GM21576 (cell line): ENCODE measurements around the gene DOK3.
A peak's percentile ranks its signal among the peaks of the same experiment; 100 is the strongest.
"Not testable (repeated sequence)": the region's sequence is repeated elsewhere in the genome, so short reads cannot be mapped to it uniquely, and the experiment has no call there.

Experiments used
- ATAC-seq: cut with Tn5 transposase; IDR thresholded peaks from one replicate; pipeline ENCODE4 v1.9.1; 2021; ENCODE audit warnings: mild to moderate bottlenecking, moderate library complexity; ENCODE audit not compliant: unreplicated experiment

DOK3 gene

GRCh38 chr5:177535125-177535524, 25.5 kb upstream of the DOK3 start:
- no peak for ATAC-seq

- not testable (repeated sequence) for ATAC-seq
Measured at GRCh38 chr5:177534433-177534832, 24.8 kb upstream of the DOK3 start.

GRCh38 chr5:177531209-177531940, 21.7 kb upstream of the DOK3 start:
- no peak for ATAC-seq

- ATAC-seq = no peak
Measured at GRCh38 chr5:177530638-177531037, 21.0 kb upstream of the DOK3 start.

- no peak for ATAC-seq
Measured at GRCh38 chr5:177529247-177530203, 19.9 kb upstream of the DOK3 start.

GRCh38 chr5:177528631-177529030, 19.0 kb upstream of the DOK3 start:
- no peak for ATAC-seq

GRCh38 chr5:177527595-177527994, 18.0 kb upstream of the DOK3 start:
- no peak for ATAC-seq

GRCh38 chr5:177526791-177527190, 17.2 kb upstream of the DOK3 start:
- no peak for ATAC-seq

- ATAC-seq = no peak
Measured at GRCh38 chr5:177526191-177526590, 16.6 kb upstream of the DOK3 start.

- no peak for ATAC-seq
Measured at GRCh38 chr5:177524941-177525655, 15.5 kb upstream of the DOK3 start.

GRCh38 chr5:177524539-177524900, 14.9 kb upstream of the DOK3 start:
- ATAC-seq = no peak

GRCh38 chr5:177523711-177524538, 14.3 kb upstream of the DOK3 start:
- ATAC-seq = no peak

- ATAC-seq = no peak
Measured at GRCh38 chr5:177520916-177521513, 11.4 kb upstream of the DOK3 start.

GRCh38 chr5:177520271-177520670, 10.6 kb upstream of the DOK3 start:
- no peak for ATAC-seq

GRCh38 chr5:177519463-177520235, 10.0 kb upstream of the DOK3 start:
- no peak for ATAC-seq

- ATAC-seq = peak; percentile 84
Measured at GRCh38 chr5:177516601-177517568, 7.3 kb upstream of the DOK3 start, which contains the start of gene DDX41. TSS of gene DDX41 (minus strand) at chr5:177516961. CDS start at chr5:177516945, 16 bp downstream.

- ATAC-seq = no peak
Measured at GRCh38 chr5:177515580-177515979, 6.0 kb upstream of the DOK3 start.

GRCh38 chr5:177514541-177514940, 4.9 kb upstream of the DOK3 start:
- no peak for ATAC-seq
